Neuronal stem cell (in vitro differentiated cells): ENCODE measurements around the gene CC2D1A.

Source experiments
- DNase-seq: peaks from one replicate; pipeline ENCODE4 v3.0.0-alpha.2; 2013; ENCODE audit warnings: low spot score
- H2AFZ ChIP-seq: one replicate; pipeline ENCODE4 v1.6.1; 2013; ENCODE audit warnings: mild to moderate bottlenecking, low read length, inconsistent platforms
- H2AK5ac ChIP-seq: 2 replicates; pipeline ENCODE4 v1.6.1; 2013; ENCODE audit warnings: low read depth, mild to moderate bottlenecking, inconsistent platforms, low read length, moderate library complexity, mixed read lengths
- H2BK120ac ChIP-seq: 2 replicates; pipeline ENCODE4 v1.6.1; 2013; ENCODE audit warnings: low read depth, mild to moderate bottlenecking, inconsistent platforms, low read length, moderate library complexity, mixed read lengths
- H2BK12ac ChIP-seq: one replicate; pipeline ENCODE4 v1.6.1; 2013; ENCODE audit warnings: low read length, inconsistent platforms
- H2BK15ac ChIP-seq: 2 replicates; pipeline ENCODE4 v1.6.1; 2013; ENCODE audit warnings: mild to moderate bottlenecking, low read length, inconsistent platforms, mixed read lengths
- H2BK5ac ChIP-seq: one replicate; pipeline ENCODE4 v1.6.1; 2013; ENCODE audit warnings: inconsistent platforms, mild to moderate bottlenecking, low read length, moderate library complexity
- H3K14ac ChIP-seq: one replicate; pipeline ENCODE4 v1.6.1; 2013; ENCODE audit warnings: low read length, inconsistent platforms
- H3K18ac ChIP-seq: 2 replicates; pipeline ENCODE4 v1.6.1; 2013; ENCODE audit warnings: low read length, inconsistent platforms
- H3K23ac ChIP-seq: 2 replicates; pipeline ENCODE4 v1.6.1; 2013; ENCODE audit warnings: low read depth, mild to moderate bottlenecking, mixed read lengths, low read length, inconsistent platforms; ENCODE audit not compliant: poor library complexity
- H3K27ac ChIP-seq: replicated peaks from 3 replicates; pipeline ENCODE4 v1.5.1; 2013; ENCODE audit warnings: low read length, inconsistent platforms
- H3K27me3 ChIP-seq, 3 experiments: 2 replicates each; pipeline ENCODE4 v1.6.1; 2013; ENCODE audit warnings: low read length in 3 of 3, mild to moderate bottlenecking in 2 of 3, inconsistent platforms in 1 of 3, low read depth in 1 of 3, mixed read lengths in 1 of 3, moderate library complexity in 1 of 3; ENCODE audit not compliant: control insufficient read depth in 3 of 3, insufficient read depth in 3 of 3
- H3K36me3 ChIP-seq, 2 donors: replicated peaks in 1 of 2; 2 replicates each; pipeline ENCODE4 v1.6.1; 2013; ENCODE audit warnings: low read length in 2 of 2; ENCODE audit not compliant: control insufficient read depth in 2 of 2, insufficient read depth in 2 of 2
- H3K4ac ChIP-seq: 2 replicates; pipeline ENCODE4 v1.6.1; 2013; ENCODE audit warnings: inconsistent platforms, mild to moderate bottlenecking, low read length, moderate library complexity
- H3K4me1 ChIP-seq, 2 donors: 1 replicate in 1 of 2; 2 replicates in 1 of 2; pipeline ENCODE4 v1.6.1; 2013; ENCODE audit warnings: low read length in 2 of 2, low read depth in 1 of 2; ENCODE audit not compliant: control insufficient read depth in 2 of 2, insufficient read depth in 1 of 2
- H3K4me2 ChIP-seq: one replicate; pipeline ENCODE4 v1.6.1; 2013; ENCODE audit warnings: mild to moderate bottlenecking, low read length, inconsistent platforms; ENCODE audit not compliant: insufficient read depth, poor library complexity, severe bottlenecking
- H3K4me3 ChIP-seq, 2 donors: 2 replicates each; pipeline ENCODE4 v1.5.1; 2013; ENCODE audit warnings: low read length in 2 of 2, mild to moderate bottlenecking in 2 of 2, inconsistent platforms in 1 of 2, moderate library complexity in 1 of 2
- H3K79me1 ChIP-seq: one replicate; pipeline ENCODE4 v1.6.1; 2013; ENCODE audit warnings: low read depth, mild to moderate bottlenecking, inconsistent platforms, low read length, moderate library complexity
- H3K9ac ChIP-seq: one replicate; pipeline ENCODE4 v1.6.1; 2013; ENCODE audit warnings: mild to moderate bottlenecking, low read depth, low read length, inconsistent platforms; ENCODE audit not compliant: poor library complexity
- H3K9me3 ChIP-seq, 2 donors: replicated peaks in 1 of 2; 2 replicates each; pipeline versions ENCODE3 to v1.6.1; 2013; ENCODE audit warnings: low read length in 2 of 2, mild to moderate bottlenecking in 2 of 2, inconsistent platforms in 1 of 2, low read depth in 1 of 2, mixed read lengths in 1 of 2, moderate library complexity in 1 of 2; ENCODE audit not compliant: control insufficient read depth in 2 of 2, insufficient read depth in 1 of 2
- H4K8ac ChIP-seq: one replicate; pipeline ENCODE4 v1.6.1; 2013; ENCODE audit warnings: low read depth, mild to moderate bottlenecking, inconsistent platforms, low read length, moderate library complexity
- H4K91ac ChIP-seq: one replicate; pipeline ENCODE4 v1.6.1; 2013; ENCODE audit warnings: low read length, low read depth, mild to moderate bottlenecking, inconsistent platforms; ENCODE audit not compliant: poor library complexity
- WGBS, 2 donors: extraction: QIAGEN DNeasy Blood & Tissue Kit; methylation state at CpG; one replicate each; pipeline ENCODE4 v1.1.7; 2013; ENCODE audit warnings: missing lambda C conversion rate in 2 of 2, mixed read lengths in 1 of 2; ENCODE audit not compliant: insufficient read length in 2 of 2, insufficient replicate concordance in 1 of 2; ENCODE audit errors: extremely low coverage in 2 of 2; 5-methylcytosine and 5-hydroxymethylcytosine counted together

CC2D1A gene

DNA sequence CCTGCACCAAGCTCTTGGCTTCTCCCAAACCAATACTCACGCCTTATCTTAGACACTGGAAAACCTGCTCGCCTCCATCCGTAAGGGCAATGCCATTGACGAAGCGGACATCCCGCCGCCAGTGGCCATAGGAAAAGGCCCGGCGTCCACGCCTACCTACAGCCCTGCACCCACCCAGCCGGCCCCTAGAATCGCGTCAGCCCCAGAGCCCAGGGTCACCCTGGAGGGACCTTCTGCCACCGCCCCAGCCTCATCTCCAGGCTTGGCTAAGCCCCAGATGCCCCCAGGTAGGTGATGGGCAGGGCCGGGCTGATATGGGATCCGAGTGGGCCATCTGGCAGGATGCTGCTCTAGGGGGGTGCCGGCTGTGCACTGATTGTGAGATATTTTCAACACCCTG is 7.4 kb downstream of the CC2D1A start:
- no peak overlapping the region for H2AFZ ChIP-seq
- H4K8ac ChIP-seq, result no peak overlapping the region
- no peak overlapping the region for H3K9ac ChIP-seq
- peaks cover 0 to 4% of the 10 kb centered on the region in 2 donors for H3K9me3 ChIP-seq
- peak overlapping the region in 1 of 2 donors; percentile 34 for H3K4me3 ChIP-seq
- H3K4me2 ChIP-seq, result no peak overlapping the region
- no peaks in the 10 kb centered on the region for H3K4me1 ChIP-seq
- H3K14ac ChIP-seq, result no peak overlapping the region
- no peak overlapping the region for H3K23ac ChIP-seq
- H3K27me3 ChIP-seq, result no peaks in the 10 kb centered on the region
- no CpG with 5 or more reads among the region's 17 CpGs for WGBS, 2 donors
- H2AK5ac ChIP-seq, result no peak overlapping the region
- no peak overlapping the region for H2BK15ac ChIP-seq
- H2BK12ac ChIP-seq, result no peak overlapping the region
- H3K27ac ChIP-seq, result no peak overlapping the region
- H3K36me3 ChIP-seq, result peaks cover 27 to 68% of the 10 kb centered on the region in 2 donors
- H3K18ac ChIP-seq, result no peak overlapping the region
- H2BK5ac ChIP-seq, result no peak overlapping the region
- H3K79me1 ChIP-seq, result peaks cover 3% of the 10 kb centered on the region
- no peak for DNase-seq
- no peak overlapping the region for H4K91ac ChIP-seq
- H3K4ac ChIP-seq, result no peak overlapping the region
- no peak overlapping the region for H2BK120ac ChIP-seq

DNA sequence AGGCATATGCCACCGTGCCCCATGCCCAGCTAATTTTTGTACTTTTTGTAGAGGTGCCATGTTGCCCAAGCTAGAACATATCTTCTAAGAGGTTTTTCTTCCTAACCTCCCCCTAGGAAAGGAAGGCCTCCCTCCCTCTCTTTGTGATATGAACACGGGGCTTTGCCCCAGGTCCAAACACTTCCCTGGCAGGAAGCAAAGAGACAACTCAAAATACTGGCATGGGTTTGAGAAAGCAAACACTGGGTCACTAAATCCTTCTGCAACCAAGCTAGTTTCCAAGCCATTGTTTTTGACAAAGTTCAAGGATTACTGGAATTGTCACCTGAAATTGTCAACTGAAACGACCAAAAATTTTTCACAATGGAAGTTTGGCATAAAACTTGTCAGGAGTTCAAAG is 8.8 kb downstream of the CC2D1A start:
- no peak for DNase-seq

GRCh38 chr19:13917888-13918406 is 11.9 kb downstream of the CC2D1A start:
- Histone ChIP-seq H4K91ac (no peak overlapping the region), H3K9ac (peak overlapping the region; percentile 50), H3K14ac (no peak overlapping the region), H2BK5ac (no peak overlapping the region), H3K4ac (no peak overlapping the region), H3K4me1 (no peaks in the 10 kb centered on the region), H4K8ac (no peak overlapping the region), H2AK5ac (no peak overlapping the region), H3K36me3 (peaks cover 37 to 81% of the 10 kb centered on the region in 2 donors), H3K18ac (no peak overlapping the region), H2BK120ac (no peak overlapping the region), H2AFZ (no peak overlapping the region), H3K79me1 (peaks cover 1% of the 10 kb centered on the region), H2BK12ac (no peak overlapping the region), H3K4me3 (peak overlapping the region in 1 of 2 donors; percentile 70), H3K4me2 (no peak overlapping the region), H3K27me3 (no peaks in the 10 kb centered on the region), H3K9me3 (peaks cover 7 to 12% of the 10 kb centered on the region in 2 donors), H2BK15ac (no peak overlapping the region), H3K27ac (no peak overlapping the region), H3K23ac (peak overlapping the region; percentile 22)
- no peak for DNase-seq
- WGBS, 2 donors, result no CpG with 5 or more reads among the region's 14 CpGs

More for the DNA sequence above, 8.8 kb downstream of the CC2D1A start:
- no peak overlapping the region for H2BK15ac ChIP-seq
- peaks cover 0 to 2% of the 10 kb centered on the region in 2 donors for H3K9me3 ChIP-seq
- no peak overlapping the region for H2BK12ac ChIP-seq
- H2BK5ac ChIP-seq, result no peak overlapping the region
- no peak overlapping the region for H3K9ac ChIP-seq
- no peak overlapping the region for H4K91ac ChIP-seq
- no peak overlapping the region for H3K23ac ChIP-seq
- H3K4me2 ChIP-seq, result no peak overlapping the region
- H3K4ac ChIP-seq, result no peak overlapping the region
- no peak overlapping the region for H2AK5ac ChIP-seq
- H2AFZ ChIP-seq, result no peak overlapping the region
- no CpG with 5 or more reads among the region's 3 CpGs for WGBS, 2 donors
- no peak overlapping the region for H4K8ac ChIP-seq
- no peaks in the 10 kb centered on the region for H3K27me3 ChIP-seq
- no peaks in the 10 kb centered on the region for H3K4me1 ChIP-seq
- H3K14ac ChIP-seq, result no peak overlapping the region
- H3K4me3 ChIP-seq, result no peak overlapping the region
- peaks cover 30 to 75% of the 10 kb centered on the region in 2 donors for H3K36me3 ChIP-seq
- peaks cover 3% of the 10 kb centered on the region for H3K79me1 ChIP-seq
- no peak overlapping the region for H2BK120ac ChIP-seq
- no peak overlapping the region for H3K18ac ChIP-seq
- no peak overlapping the region for H3K27ac ChIP-seq

- H3K18ac ChIP-seq, result no peak overlapping the region
- H2BK12ac ChIP-seq, result no peak overlapping the region
- peaks cover 40 to 81% of the 10 kb centered on the region in 2 donors for H3K36me3 ChIP-seq
- no peak overlapping the region for H3K4ac ChIP-seq
- peaks cover 7 to 12% of the 10 kb centered on the region in 2 donors for H3K9me3 ChIP-seq
- H3K9ac ChIP-seq, result peak overlapping the region; percentile 21
- no peak overlapping the region for H3K14ac ChIP-seq
- no CpG with 5 or more reads among the region's 34 CpGs for WGBS, 2 donors
- no peak overlapping the region for H4K8ac ChIP-seq
- no peak overlapping the region for H2AK5ac ChIP-seq
- H3K4me2 ChIP-seq, result no peak overlapping the region
- H2BK5ac ChIP-seq, result peak overlapping the region; percentile 39
- H3K4me1 ChIP-seq, result no peaks in the 10 kb centered on the region
- H4K91ac ChIP-seq, result no peak overlapping the region
- H3K79me1 ChIP-seq, result peaks cover 2% of the 10 kb centered on the region
- H2BK120ac ChIP-seq, result no peak overlapping the region
- H3K23ac ChIP-seq, result peak overlapping the region; percentile 43
- H3K4me3 ChIP-seq, result no peak overlapping the region
- H2BK15ac ChIP-seq, result no peak overlapping the region
- no peak for DNase-seq
- H2AFZ ChIP-seq, result no peak overlapping the region
- H3K27me3 ChIP-seq, result no peaks in the 10 kb centered on the region
- no peak overlapping the region for H3K27ac ChIP-seq
Measured at GRCh38 chr19:13918726-13919411, 12.9 kb downstream of the CC2D1A start.
